ENCODE results near the gene YKT6.

YKT6 gene

DNA sequence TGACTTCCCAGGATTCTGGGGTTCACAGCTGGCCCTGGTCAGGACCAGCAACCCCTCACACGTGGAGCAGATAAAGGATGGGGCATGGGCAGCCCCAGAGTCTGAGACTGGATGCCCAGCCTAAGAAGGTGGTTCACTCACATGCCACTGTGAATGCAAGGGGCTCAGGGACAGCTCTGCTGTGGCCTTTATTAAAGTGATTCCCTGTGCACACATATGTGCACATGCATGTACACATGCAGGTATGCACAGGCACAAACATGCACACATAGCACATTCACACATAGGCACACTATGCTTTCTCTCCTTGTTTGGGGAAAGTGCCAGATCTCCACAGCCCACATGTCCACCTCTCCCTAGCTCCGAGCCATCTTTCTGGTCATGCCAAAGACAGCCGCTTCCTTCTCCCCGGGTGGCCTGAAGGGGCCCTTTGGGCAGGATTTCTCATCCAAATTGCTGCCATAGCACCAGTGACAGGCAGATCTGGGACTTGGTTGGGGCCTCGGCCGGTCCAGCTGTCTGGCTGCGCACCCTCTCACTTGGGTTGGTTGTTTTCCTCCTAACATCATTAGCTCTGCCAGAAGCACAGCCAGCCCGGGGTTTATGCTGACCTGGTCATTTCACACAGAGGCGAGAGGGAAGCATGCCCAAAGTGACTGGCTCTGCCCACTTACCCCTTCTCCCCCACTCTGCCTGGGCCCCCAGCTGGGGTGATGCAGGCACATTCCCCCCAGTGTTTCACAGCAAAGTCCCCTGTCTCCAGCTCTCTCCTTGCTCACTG, 13.0 kb upstream of the YKT6 start:
- DNase-seq (ENCODE audit: low read depth in 2 of 2): no peak
- TF ChIP-seq, protein P1, sequence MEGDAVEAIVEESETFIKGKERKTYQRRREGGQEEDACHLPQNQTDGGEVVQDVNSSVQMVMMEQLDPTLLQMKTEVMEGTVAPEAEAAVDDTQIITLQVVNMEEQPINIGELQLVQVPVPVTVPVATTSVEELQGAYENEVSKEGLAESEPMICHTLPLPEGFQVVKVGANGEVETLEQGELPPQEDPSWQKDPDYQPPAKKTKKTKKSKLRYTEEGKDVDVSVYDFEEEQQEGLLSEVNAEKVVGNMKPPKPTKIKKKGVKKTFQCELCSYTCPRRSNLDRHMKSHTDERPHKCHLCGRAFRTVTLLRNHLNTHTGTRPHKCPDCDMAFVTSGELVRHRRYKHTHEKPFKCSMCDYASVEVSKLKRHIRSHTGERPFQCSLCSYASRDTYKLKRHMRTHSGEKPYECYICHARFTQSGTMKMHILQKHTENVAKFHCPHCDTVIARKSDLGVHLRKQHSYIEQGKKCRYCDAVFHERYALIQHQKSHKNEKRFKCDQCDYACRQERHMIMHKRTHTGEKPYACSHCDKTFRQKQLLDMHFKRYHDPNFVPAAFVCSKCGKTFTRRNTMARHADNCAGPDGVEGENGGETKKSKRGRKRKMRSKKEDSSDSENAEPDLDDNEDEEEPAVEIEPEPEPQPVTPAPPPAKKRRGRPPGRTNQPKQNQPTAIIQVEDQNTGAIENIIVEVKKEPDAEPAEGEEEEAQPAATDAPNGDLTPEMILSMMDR (IDR thresholded peaks at IDR 0.05; ENCODE audit: low read depth, low read length): no peak
- H3K4me3 ChIP-seq (replicated peaks in 1 of 2; ENCODE audit: low read depth in 2 of 2, low read length in 2 of 2): no peak overlapping the region

DNA sequence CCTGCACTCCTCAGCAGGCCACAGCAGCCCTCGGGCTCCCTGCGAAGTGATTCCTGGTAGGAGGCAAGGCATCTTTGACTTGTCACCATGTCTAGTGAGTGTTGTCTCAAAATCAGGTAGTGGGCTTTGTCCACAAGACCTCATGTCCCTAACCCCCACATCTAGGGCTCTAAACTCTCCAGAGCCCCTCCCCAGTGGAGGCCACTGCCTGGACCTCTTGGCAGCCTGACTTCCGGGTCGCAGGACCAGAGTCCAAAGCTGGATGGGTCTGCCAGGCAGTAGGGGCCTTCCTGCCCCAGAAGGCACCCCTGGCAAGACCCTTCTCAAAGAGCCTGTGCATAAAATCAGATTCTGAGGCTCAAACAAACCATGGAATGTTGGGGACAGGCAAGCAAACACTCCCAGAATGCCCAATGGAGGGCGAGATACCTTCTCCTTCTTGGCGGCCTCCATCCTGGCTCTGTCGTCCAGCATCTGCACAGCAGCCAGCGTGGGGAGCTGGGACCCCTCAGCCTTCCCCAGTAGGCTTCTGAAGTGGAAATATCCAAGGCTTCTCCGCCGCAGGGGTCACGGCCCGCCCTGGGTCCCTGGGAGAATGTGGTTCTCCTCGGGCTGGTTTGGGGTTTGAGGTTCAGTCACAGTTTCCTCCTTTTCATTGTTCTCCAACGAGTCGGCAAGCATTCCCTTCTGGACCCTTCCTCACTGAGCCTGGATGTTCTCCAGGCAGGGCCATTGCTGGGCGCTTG, 12.1 kb upstream of the YKT6 start:
- DNase-seq (ENCODE audit: low read depth in 2 of 2): no peak
- TF ChIP-seq, protein P1 (IDR thresholded peaks at IDR 0.05; ENCODE audit: low read depth, low read length): no peak
- no peak overlapping the region for H3K4me3 ChIP-seq (replicated peaks in 1 of 2; ENCODE audit: low read depth in 2 of 2, low read length in 2 of 2)

DNA sequence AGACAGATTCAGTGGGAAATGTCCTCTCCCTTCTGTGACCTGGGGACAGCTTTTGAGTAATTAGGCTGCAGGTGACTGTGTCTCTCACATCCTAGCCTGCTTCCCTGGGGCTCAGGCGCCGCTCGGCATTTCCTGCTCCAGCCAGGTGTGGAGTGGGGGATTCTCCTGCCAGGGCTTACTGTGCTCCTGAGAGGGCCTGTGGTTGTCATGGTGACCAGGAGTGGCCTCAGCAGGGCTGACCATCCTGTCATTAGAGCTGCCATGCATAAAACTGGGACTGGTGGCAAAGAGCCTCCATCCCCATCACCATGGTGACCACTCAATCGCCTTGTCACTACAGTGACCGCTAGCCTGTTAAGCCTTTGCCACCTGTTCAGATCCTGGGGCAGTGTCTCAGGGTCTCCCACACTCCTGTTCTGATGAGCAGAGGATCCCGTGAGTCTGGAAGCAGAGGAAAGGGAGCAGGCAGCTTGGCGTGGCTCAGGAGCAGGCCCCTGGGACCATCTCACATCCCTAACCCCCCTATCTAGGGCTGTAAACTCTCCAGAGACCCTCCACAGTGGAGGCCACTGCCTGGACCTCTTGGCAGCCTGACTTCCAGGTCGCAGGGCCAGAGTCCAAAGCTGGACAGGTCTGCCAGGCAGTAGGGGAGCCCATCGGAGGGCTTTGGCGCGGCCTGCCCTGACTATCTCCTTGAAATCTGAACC, 11.3 kb upstream of the YKT6 start, which contains the start of gene GCK:
TSS of gene GCK (minus strand) at position 154 of the 707 bp plus-strand sequence. CDS start 486 bp downstream, outside the sequence.
- TF ChIP-seq, protein P1 (IDR thresholded peaks at IDR 0.05; ENCODE audit: low read depth, low read length): no peak
- H3K4me3 ChIP-seq (replicated peaks in 1 of 2; ENCODE audit: low read depth in 2 of 2, low read length in 2 of 2): no peak within 1 kb of the TSS
- no peak for DNase-seq (ENCODE audit: low read depth in 2 of 2)

DNA sequence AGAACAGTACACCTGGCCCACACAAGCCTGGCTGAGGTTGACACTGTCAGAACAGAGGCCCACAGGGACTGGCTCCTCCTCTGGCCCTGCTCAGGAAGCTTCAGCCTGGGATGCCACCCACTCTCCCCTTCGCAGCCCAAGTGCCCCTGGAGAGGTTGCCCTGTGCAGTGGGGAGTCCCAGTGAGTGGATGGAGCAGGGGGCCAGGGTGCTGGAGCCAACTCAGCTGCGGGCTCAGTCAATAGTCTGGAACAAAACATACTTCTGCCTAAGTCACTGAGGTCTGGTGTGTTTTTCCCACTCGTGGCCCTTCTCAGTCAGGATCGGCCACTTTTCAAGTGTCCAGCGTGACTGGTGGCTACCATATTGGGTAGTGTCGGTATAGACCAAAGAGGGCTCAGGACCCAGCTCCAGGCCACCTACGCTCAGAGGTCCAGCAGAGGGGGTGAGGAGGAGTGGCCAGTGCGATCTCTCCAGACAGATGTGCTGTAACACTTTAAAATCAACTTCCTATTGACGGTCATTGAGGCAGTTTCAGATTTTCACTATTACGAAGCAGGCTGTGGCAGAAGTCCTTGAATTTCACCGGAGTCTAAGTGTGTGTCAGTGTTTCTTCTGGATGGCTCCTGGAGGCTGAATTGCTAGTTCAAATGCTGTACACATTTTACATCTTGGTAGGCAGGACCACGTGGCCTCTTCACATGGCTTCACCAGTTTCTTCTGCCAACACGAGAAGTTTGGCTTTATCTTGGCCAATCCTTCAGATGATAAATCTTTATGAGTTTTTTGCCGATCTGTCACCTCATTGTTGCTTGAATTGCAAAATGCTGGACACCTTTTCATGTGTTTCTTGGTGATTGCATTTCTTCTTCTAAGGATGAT, 10.5 kb upstream of the YKT6 start:
- DNase-seq (ENCODE audit: low read depth in 2 of 2): no peak
- TF ChIP-seq, protein P1 (IDR thresholded peaks at IDR 0.05; ENCODE audit: low read depth, low read length): no peak
- no peak overlapping the region for H3K4me3 ChIP-seq (replicated peaks in 1 of 2; ENCODE audit: low read depth in 2 of 2, low read length in 2 of 2)

DNA sequence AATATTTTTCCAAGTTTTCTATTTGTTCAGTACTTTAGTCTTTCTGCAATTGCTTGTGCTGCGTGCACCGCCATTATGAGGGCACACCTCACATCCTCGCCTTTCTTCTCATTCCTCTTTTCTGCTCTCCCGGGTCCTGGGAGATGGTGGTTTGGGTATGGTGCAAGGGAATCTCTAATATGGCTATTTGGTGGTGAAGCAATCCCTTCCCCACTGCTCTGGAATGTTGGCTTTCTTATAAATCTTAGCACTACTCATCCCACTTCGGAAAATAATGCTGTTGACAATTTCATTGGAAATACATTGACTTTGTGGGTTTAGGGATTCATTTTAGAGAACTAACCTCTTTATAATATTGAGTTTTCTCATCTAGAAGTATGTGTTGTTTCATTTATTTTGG, 9.6 kb upstream of the YKT6 start:
- TF ChIP-seq, protein P1 (IDR thresholded peaks at IDR 0.05; ENCODE audit: low read depth, low read length): no peak
- no peak for DNase-seq (ENCODE audit: low read depth in 2 of 2)
- no peak overlapping the region for H3K4me3 ChIP-seq (replicated peaks in 1 of 2; ENCODE audit: low read depth in 2 of 2, low read length in 2 of 2)
